ENCODE results near the gene KLF16.

The KLF16 gene

DNA sequence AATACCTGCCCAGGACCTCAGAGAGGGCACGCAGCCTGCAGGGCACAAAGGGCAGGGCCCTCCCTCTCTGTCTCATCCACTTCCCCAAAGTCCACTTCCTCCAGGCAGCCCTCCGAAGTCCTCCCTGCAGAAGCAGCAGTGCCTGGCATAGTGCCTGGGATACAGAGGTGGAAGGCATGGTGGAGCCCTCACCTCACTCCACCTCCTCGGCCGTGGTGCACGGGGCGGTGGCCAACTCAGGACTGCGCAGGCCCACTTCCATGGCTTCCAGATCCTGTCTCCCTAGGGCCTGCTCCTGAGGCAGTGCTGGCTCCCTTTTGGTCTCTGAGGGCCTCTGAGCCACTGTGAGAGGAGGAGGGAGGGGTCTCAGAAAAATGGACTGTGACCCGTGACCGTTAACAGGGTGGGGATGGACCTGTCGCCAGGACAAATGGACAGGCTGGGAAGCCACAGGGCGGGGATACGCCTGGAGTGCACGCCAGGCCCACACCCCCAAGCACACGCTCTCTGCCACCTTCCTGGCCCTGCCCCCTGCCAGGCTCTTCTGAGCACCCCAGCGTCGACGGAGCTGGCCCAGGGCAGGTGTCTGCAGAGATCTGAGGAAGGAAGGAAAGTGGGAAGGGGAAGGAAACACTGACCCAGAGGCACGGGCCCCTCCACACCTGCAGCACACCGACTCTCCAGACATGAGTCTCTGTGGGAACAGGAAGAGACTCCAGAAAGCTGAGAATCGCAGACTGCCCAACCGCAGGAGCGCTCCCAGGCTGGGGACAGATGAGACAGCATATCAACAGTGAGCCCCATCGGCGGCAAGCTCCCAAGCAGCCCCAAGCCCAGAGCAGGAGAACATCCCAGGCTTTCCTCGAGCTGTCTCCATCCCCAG lies 23.5 kb downstream of the KLF16 start:
- Histone ChIP-seq H3K4me3 (no peak overlapping the region), H3K27ac (no peak overlapping the region)

DNA sequence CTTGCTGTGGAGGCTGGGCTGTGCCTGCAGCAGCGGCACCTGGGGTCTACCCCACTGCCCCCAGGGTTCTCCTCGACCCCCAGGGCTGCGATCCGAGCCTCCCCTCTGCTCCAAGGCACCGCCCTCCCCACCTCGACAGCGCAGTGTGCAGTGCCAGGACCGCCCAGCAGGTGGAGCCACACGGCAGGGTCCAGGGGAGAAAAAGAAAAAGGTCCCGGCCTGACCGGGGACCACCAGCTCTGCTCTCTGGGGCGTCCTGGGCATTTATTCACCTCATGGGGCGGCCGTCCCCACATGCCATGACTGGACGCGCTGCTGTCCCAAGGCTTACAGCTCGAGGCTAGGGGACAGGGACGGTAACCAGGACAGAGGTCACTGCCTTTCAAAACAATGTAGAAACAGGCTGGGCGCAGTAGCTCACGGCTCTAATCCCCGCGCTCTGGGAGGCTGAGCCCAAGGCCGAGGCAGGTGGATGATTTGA lies 25.7 kb downstream of the KLF16 start:
- no peak overlapping the region for H3K27ac ChIP-seq
- H3K4me3 ChIP-seq = no peak overlapping the region
- DNase-seq (ENCODE audit: low read depth, low spot score) = no peak
- TF ChIP-seq EZH2 (IDR thresholded peaks at IDR 0.05) (no peak), POLR2AphosphoS5 (IDR thresholded peaks at IDR 0.05; ENCODE audit: borderline replicate concordance, low read depth, low read length) (no peak), FOXP2 (optimal IDR thresholded peaks at IDR 0.05; ENCODE audit: control extremely low read depth, extremely low read length, insufficient read depth) (no peak)
- H3K9me3 ChIP-seq (ENCODE audit: low read depth, low read length) = no peaks in the 10 kb centered on the region
- no peak overlapping the region for H3K9ac ChIP-seq (ENCODE audit: insufficient read length)
- no peaks in the 10 kb centered on the region for H3K36me3 ChIP-seq (ENCODE audit: insufficient read depth, low read length)

More for the DNA sequence above, 23.5 kb downstream of the KLF16 start:
- H3K9me3 ChIP-seq (ENCODE audit: low read depth, low read length) = no peaks in the 10 kb centered on the region
- no peaks in the 10 kb centered on the region for H3K36me3 ChIP-seq (ENCODE audit: insufficient read depth, low read length)
- no peak for DNase-seq (ENCODE audit: low read depth, low spot score)
- no peak overlapping the region for H3K9ac ChIP-seq (ENCODE audit: insufficient read length)
- TF ChIP-seq EZH2 (IDR thresholded peaks at IDR 0.05) (no peak), POLR2AphosphoS5 (IDR thresholded peaks at IDR 0.05; ENCODE audit: borderline replicate concordance, low read depth, low read length) (no peak), FOXP2 (optimal IDR thresholded peaks at IDR 0.05; ENCODE audit: control extremely low read depth, extremely low read length, insufficient read depth) (no peak)

DNA sequence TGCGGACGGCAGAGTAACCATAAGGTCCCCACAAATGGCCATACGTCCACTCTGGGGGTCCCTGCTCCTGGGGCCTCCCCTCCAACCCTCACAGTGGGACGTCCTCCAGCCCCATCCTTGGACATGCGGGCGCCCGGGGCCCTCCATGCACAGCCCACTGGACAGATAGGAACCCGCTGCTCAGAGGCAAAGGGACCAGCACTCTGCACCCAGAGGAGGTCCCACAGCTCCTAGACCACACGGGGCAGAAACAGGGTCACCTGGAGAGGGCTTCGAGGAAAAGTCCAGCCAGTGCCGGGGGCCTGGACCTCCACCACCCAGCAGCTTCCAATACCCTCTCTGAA lies 26.2 kb downstream of the KLF16 start:
- H3K4me3 ChIP-seq = no peak overlapping the region
- no peak overlapping the region for H3K27ac ChIP-seq
- H3K36me3 ChIP-seq (ENCODE audit: insufficient read depth, low read length) = no peaks in the 10 kb centered on the region
- no peak for DNase-seq (ENCODE audit: low read depth, low spot score)
- no peak overlapping the region for H3K9ac ChIP-seq (ENCODE audit: insufficient read length)
- H3K9me3 ChIP-seq (ENCODE audit: low read depth, low read length) = no peaks in the 10 kb centered on the region
- TF ChIP-seq EZH2 (IDR thresholded peaks at IDR 0.05) = no peak
- TF ChIP-seq POLR2AphosphoS5 (IDR thresholded peaks at IDR 0.05; ENCODE audit: borderline replicate concordance, low read depth, low read length) = no peak
- no peak for TF ChIP-seq FOXP2 (optimal IDR thresholded peaks at IDR 0.05; ENCODE audit: control extremely low read depth, extremely low read length, insufficient read depth)

DNA sequence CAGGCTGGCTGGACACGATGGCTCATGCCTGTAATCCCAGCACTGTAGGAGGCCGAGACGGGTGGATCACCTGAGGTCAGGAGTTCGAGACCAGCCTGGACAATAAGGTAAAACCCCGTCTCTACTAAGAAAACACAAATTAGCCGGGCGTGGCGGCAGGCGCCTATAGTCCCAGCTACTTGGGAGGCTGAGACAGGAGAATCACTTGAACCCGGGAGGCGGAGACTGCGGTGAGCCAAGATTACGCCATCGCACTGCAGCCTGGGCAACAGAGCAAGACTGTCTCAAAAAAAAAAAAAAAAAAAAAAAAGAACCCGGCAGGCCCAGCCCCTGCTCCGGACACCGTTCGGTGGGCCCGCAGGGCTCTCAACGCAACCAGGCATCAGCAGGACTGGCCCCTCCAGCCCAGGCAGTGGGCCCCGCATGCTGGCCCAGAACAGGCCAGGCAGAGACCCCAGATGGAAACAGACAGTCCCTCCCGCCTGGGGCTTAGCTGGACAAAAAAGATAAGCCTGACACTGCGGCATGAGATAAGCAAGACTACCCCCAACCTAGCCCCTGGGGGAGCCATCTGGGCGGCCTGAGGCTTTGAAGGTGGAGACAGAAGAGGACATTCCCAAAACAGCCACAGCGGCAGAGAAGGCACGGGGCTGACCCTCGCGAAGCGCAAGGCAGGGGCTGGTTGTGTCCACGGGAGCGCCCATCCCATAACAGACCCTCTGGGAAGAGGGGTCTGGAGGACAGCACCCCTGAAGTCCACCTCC lies 26.7 kb downstream of the KLF16 start:
- Histone ChIP-seq H3K9me3 (ENCODE audit: low read depth, low read length) (no peaks in the 10 kb centered on the region), H3K4me3 (no peak overlapping the region), H3K27ac (no peak overlapping the region), H3K36me3 (ENCODE audit: insufficient read depth, low read length) (no peaks in the 10 kb centered on the region), H3K9ac (ENCODE audit: insufficient read length) (no peak overlapping the region)
- no peak for DNase-seq (ENCODE audit: low read depth, low spot score)
- no peak for TF ChIP-seq EZH2 (IDR thresholded peaks at IDR 0.05)
- no peak for TF ChIP-seq FOXP2 (optimal IDR thresholded peaks at IDR 0.05; ENCODE audit: control extremely low read depth, extremely low read length, insufficient read depth)

DNA sequence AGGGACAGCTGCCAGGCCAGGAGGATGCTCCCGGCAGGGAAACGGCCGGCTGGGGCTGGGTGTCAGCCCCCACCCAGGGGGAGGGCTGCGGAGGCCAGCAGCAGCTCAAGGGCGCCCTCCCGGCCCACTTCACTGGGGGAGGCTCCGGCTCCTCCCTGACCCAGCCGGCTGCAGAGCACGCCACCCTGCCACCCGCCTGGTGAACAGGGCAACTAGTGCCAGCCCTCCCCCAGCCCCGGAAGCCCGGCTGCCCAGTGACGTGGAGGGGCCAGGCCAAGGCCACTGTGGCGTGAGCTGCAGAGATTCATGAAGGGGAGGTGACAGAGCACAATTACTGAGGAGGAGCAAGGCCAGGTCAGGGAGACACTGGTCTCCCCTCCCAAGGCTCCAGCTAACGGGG lies 29.8 kb downstream of the KLF16 start:
- H3K9me3 ChIP-seq (ENCODE audit: low read depth, low read length) = no peaks in the 10 kb centered on the region
- TF ChIP-seq POLR2AphosphoS5 (IDR thresholded peaks at IDR 0.05; ENCODE audit: borderline replicate concordance, low read depth, low read length) (no peak), EZH2 (IDR thresholded peaks at IDR 0.05) (no peak), FOXP2 (optimal IDR thresholded peaks at IDR 0.05; ENCODE audit: control extremely low read depth, extremely low read length, insufficient read depth) (no peak)
- DNase-seq (ENCODE audit: low read depth, low spot score) = no peak
- H3K27ac ChIP-seq = no peak overlapping the region
- no peak overlapping the region for H3K4me3 ChIP-seq
- H3K36me3 ChIP-seq (ENCODE audit: insufficient read depth, low read length) = peaks cover 3% of the 10 kb centered on the region; the same call in 1 of the 2 replicates
- no peak overlapping the region for H3K9ac ChIP-seq (ENCODE audit: insufficient read length)

DNA sequence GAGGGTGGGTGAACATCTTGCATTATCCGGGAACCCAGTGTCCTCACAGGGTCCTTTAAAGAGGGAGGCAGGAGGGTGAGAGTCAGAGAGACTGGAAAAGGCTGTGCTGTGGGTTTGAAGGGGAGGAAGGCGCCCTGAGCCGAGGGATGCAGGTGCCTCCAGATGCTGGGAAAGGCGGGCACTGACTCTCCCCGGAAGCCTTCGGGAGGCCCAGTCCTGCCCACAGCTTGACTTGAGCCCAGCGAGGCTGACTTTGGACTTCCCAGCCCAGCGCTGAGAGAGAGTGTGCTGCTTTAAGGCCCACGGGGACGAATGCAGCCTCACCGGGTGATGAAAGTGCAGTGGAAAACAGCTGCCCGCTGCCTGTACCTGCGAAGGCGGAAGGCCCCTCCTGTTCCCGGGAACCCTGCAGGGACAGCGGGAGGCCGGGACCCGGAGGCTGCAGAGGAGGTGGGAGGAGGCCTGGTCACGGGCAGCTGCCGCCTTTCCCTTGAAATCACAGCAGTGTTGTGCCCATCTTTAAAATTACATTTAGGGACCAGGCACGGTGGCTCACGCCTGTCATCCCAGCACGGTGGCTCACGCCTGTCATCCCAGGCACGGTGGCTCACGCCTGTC lies 31.2 kb downstream of the KLF16 start:
- Histone ChIP-seq H3K4me3 (no peak overlapping the region), H3K9ac (ENCODE audit: insufficient read length) (no peak overlapping the region), H3K36me3 (ENCODE audit: insufficient read depth, low read length) (peaks cover 3% of the 10 kb centered on the region; the same call in 1 of the 2 replicates), H3K9me3 (ENCODE audit: low read depth, low read length) (no peaks in the 10 kb centered on the region), H3K27ac (no peak overlapping the region)
- no peak for DNase-seq (ENCODE audit: low read depth, low spot score)
- TF ChIP-seq EZH2 (IDR thresholded peaks at IDR 0.05) (no peak), FOXP2 (optimal IDR thresholded peaks at IDR 0.05; ENCODE audit: control extremely low read depth, extremely low read length, insufficient read depth) (no peak), POLR2AphosphoS5 (IDR thresholded peaks at IDR 0.05; ENCODE audit: borderline replicate concordance, low read depth, low read length) (no peak)

DNA sequence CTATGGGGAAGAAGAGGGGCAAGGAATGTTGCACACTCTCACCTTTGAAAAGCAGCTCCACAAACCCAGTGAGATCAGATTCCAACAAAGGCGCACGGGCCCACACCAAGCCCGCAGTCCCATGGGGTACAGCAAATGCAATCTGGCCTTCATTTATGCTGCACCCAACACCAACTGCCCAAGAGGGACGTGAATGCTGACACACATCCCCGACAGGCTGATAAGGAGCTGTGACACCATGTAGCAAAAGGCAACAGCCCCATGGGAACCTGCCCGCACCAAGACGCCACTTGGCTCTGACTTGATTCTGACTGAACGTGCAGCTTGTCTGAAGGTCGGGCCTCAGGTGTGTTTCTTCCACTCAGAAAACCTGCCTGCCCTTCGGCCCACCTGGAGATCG lies 32.4 kb downstream of the KLF16 start:
- no peak for TF ChIP-seq FOXP2 (optimal IDR thresholded peaks at IDR 0.05; ENCODE audit: control extremely low read depth, extremely low read length, insufficient read depth)
- no peak for TF ChIP-seq EZH2 (IDR thresholded peaks at IDR 0.05)
- no peak for TF ChIP-seq POLR2AphosphoS5 (IDR thresholded peaks at IDR 0.05; ENCODE audit: borderline replicate concordance, low read depth, low read length)

DNA sequence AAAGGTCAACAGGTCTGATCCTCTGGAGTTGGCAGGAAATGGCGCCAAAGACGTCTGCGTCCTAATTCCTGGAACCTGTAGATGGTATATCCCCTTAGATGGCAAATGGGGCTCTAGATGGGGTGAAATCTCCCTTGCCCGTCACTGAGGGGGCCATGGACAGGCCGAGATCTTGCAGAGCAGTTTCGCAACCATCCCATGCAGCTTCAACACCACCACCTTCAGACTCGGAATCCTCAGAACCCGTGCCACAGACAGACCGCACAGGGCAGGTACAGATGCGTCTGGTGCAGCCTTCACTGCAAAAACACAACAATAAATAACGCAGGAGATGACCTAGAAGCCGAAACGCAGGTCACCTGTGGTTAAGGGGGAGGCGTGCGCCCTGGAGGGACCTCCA lies 32.8 kb downstream of the KLF16 start:
- H3K36me3 ChIP-seq (ENCODE audit: insufficient read depth, low read length) = peaks cover 3% of the 10 kb centered on the region; the same call in 1 of the 2 replicates
- no peaks in the 10 kb centered on the region for H3K9me3 ChIP-seq (ENCODE audit: low read depth, low read length)
- H3K27ac ChIP-seq = no peak overlapping the region
- no peak for DNase-seq (ENCODE audit: low read depth, low spot score)
- no peak overlapping the region for H3K4me3 ChIP-seq
- no peak overlapping the region for H3K9ac ChIP-seq (ENCODE audit: insufficient read length)
- TF ChIP-seq EZH2 (IDR thresholded peaks at IDR 0.05) = no peak
- TF ChIP-seq POLR2AphosphoS5 (IDR thresholded peaks at IDR 0.05; ENCODE audit: borderline replicate concordance, low read depth, low read length) = no peak
- no peak for TF ChIP-seq FOXP2 (optimal IDR thresholded peaks at IDR 0.05; ENCODE audit: control extremely low read depth, extremely low read length, insufficient read depth)

More for the DNA sequence above, 32.4 kb downstream of the KLF16 start:
- Histone ChIP-seq H3K36me3 (ENCODE audit: insufficient read depth, low read length) (peaks cover 3% of the 10 kb centered on the region; the same call in 1 of the 2 replicates), H3K9me3 (ENCODE audit: low read depth, low read length) (no peaks in the 10 kb centered on the region), H3K9ac (ENCODE audit: insufficient read length) (no peak overlapping the region), H3K4me3 (no peak overlapping the region), H3K27ac (no peak overlapping the region)
- DNase-seq (ENCODE audit: low read depth, low spot score) = no peak

Measured in SK-N-MC (cell line).